OCI-LY7 (cell line): ENCODE results near the gene COLQ.

ENCODE experiments used
- CTCF ChIP-seq: fragments of 200-600 bp; sonication (generic); conservative IDR thresholded peaks from 2 replicates; pipeline ENCODE4 v1.5.1; 2014; ENCODE audit warnings: mild to moderate bottlenecking, antibody characterized with exemption, low read length, moderate library complexity, mixed read lengths
- EZH2phosphoT487 ChIP-seq: fragments of 200-600 bp; sonication (generic); IDR thresholded peaks from 2 replicates; pipeline ENCODE4 v1.6.1; 2018; ENCODE audit warnings: low read depth, borderline replicate concordance, mild to moderate bottlenecking, mixed run types, antibody characterized with exemption, low read length, moderate library complexity, mixed read lengths

- TF ChIP-seq CTCF (no peak), EZH2phosphoT487 (no peak)
Observed at GRCh38 chr3:15436246-15436645, 85.3 kb downstream of the COLQ start.
